HG03095 (cell line): ENCODE results near the gene SYNM.
"Not testable (repeated sequence)": the region's sequence is repeated elsewhere in the genome, so short reads cannot be mapped to it uniquely, and the experiment has no call there.

Experiments
- ATAC-seq: cut with Tn5 transposase; IDR thresholded peaks from one replicate; pipeline ENCODE4 v1.9.1; 2021; ENCODE audit warnings: moderate library complexity; ENCODE audit not compliant: unreplicated experiment

SYNM gene

GRCh38 chr15:99102332-99103235, 2.3 kb upstream of the SYNM start:
- ATAC-seq, result no peak

GRCh38 chr15:99103279-99103678, 1.6 kb upstream of the SYNM start:
- ATAC-seq, result no peak

- peak; percentile 46 for ATAC-seq
These were observed 848 bp downstream of the SYNM start for GRCh38 chr15:99105514-99106341.

- ATAC-seq, result no peak
These were observed 1.7 kb downstream of the SYNM start for GRCh38 chr15:99106417-99107220.

- no peak for ATAC-seq
These were observed 4.1 kb downstream of the SYNM start for GRCh38 chr15:99108993-99109392.

GRCh38 chr15:99109555-99110021, 4.7 kb downstream of the SYNM start:
- ATAC-seq, result no peak

- ATAC-seq, result no peak
These were observed 5.2 kb downstream of the SYNM start for GRCh38 chr15:99110093-99110492.

- ATAC-seq, result no peak
These were observed 5.9 kb downstream of the SYNM start for GRCh38 chr15:99110581-99111320.

- ATAC-seq, result not testable (repeated sequence)
These were observed 6.8 kb downstream of the SYNM start for GRCh38 chr15:99111641-99112040.

- ATAC-seq, result no peak
These were observed 8.8 kb downstream of the SYNM start for GRCh38 chr15:99113547-99114271.

GRCh38 chr15:99114511-99115299, 9.8 kb downstream of the SYNM start:
- ATAC-seq, result no peak

GRCh38 chr15:99115300-99116215, 10.7 kb downstream of the SYNM start:
- no peak for ATAC-seq

GRCh38 chr15:99117111-99117510, 12.2 kb downstream of the SYNM start:
- no peak for ATAC-seq

- ATAC-seq, result no peak
These were observed 12.8 kb downstream of the SYNM start for GRCh38 chr15:99117563-99118257.

GRCh38 chr15:99118258-99118632, 13.4 kb downstream of the SYNM start:
- ATAC-seq, result no peak

GRCh38 chr15:99118801-99119546, 14.1 kb downstream of the SYNM start:
- no peak for ATAC-seq
